ENCODE results near the gene MIF. TPM values are rescaled to one million over a fixed set of nuclear protein-coding genes. Genes with fewer than 3 reads are reported as not detected.
A peak's percentile ranks its signal among the peaks of the same experiment; 100 is the strongest.
"Not testable (repeated sequence)": the region's sequence is repeated elsewhere in the genome, so short reads cannot be mapped to it uniquely, and the experiment has no call there.

Gene MIF
- total and polyA plus RNA-seq, 2 of the 4 experiments (the other 2 are of a cell fraction): 123 to 530 TPM

DNA sequence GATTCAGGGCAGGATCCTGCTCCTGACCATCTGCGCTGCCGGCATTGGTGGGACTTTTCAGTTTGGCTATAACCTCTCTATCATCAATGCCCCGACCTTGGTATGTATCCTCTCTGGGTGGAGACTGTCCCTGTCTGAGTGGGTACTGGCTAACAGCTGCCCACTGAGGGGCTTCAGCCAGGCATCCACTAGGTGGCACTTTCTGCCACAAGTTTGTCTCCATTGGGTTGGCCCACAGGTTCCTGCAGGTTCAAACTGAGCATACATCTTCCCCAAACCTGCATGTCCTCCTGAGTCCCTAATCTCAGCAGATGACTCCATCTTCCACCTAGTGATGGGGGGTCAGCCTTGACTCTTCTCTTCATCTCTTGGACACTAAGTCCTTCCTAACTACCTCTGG lies 32.1 kb upstream of the MIF start:
- H3K27ac ChIP-seq (ENCODE audit: insufficient read depth, low read length): no peak overlapping the region
- H3K4me1 ChIP-seq (ENCODE audit: control insufficient read depth, insufficient read depth, low read length): peaks cover 3% of the 10 kb centered on the region; the same call in 1 of the 2 replicates
- no peak overlapping the region for H2BK20ac ChIP-seq (ENCODE audit: low read depth, low read length)
- no peak overlapping the region for H3K56ac ChIP-seq (ENCODE audit: extremely low read depth, insufficient read depth, low read length)
- WGBS, 2 experiments (ENCODE audit: extremely low coverage in 2 of 2, insufficient read length in 1 of 2): no CpG with 5 or more reads among the region's 3 CpGs
- H2AFZ ChIP-seq (replicated peaks; ENCODE audit: low read length, poor library complexity): no peak overlapping the region
- peaks cover 0 to 13% of the 10 kb centered on the region in 2 experiments; a peak in 1 of 4 replicates for H3K79me1 ChIP-seq (ENCODE audit: low read depth in 1 of 2, low read length in 2 of 2)
- no peak overlapping the region for H3K9ac ChIP-seq (ENCODE audit: low read depth, low read length)
- H2BK15ac ChIP-seq (ENCODE audit: low read depth, low read length): no peak overlapping the region
- H3K27me3 ChIP-seq (ENCODE audit: control insufficient read depth, insufficient read depth, low read length): no peaks in the 10 kb centered on the region
- H2BK5ac ChIP-seq (ENCODE audit: low read depth, low read length, poor library complexity, severe bottlenecking): no peak overlapping the region
- ATAC-seq (ENCODE audit: low read depth): no peak
- no peak overlapping the region for H2AK9ac ChIP-seq (replicated peaks; ENCODE audit: low read depth, low read length, poor library complexity)
- no peak overlapping the region for H3K23ac ChIP-seq (ENCODE audit: low read depth, low read length)
- in situ Hi-C loops (cut with MboI; ENCODE audit: low sequenced_read_pairs) (no loop called here), dilution Hi-C loops (cut with HindIII; ENCODE audit: low sequenced_read_pairs, unreplicated experiment) (no loop called here), intact Hi-C loops (cut with micrococcal nuclease) (loop anchor here (10.0 kb wide), 1 partner anchor 93 kb away; no protein-coding TSS in a partner anchor)
- BruUV-seq (replicated peaks): no TSS peak
- H3K36me3 ChIP-seq (ENCODE audit: control insufficient read depth, insufficient read depth, low read length): no peaks in the 10 kb centered on the region; the same call in 1 of the 2 replicates
- no peak overlapping the region for H4K91ac ChIP-seq (ENCODE audit: insufficient read depth, low read depth, low read length)
- H3K9me1 ChIP-seq (ENCODE audit: insufficient read depth, low read length): no peaks in the 10 kb centered on the region
- no peaks in the 10 kb centered on the region for H3K9me3 ChIP-seq (ENCODE audit: control insufficient read depth, insufficient read depth, low read length)
- H4K5ac ChIP-seq (ENCODE audit: low read depth, low read length): no peak overlapping the region
- no peak overlapping the region for H3K14ac ChIP-seq (replicated peaks; ENCODE audit: low read depth, low read length)
- H4K8ac ChIP-seq (ENCODE audit: low read depth in 2 of 2, low read length in 2 of 2): no peak overlapping the region
- H3K4me2 ChIP-seq (ENCODE audit: low read depth, low read length): no peak overlapping the region
- H3K18ac ChIP-seq (ENCODE audit: low read depth, low read length): no peak overlapping the region
- no peak overlapping the region for H3K4me3 ChIP-seq (ENCODE audit: insufficient read depth, low read depth, low read length)
- no peaks in the 10 kb centered on the region for H4K20me1 ChIP-seq (ENCODE audit: insufficient read depth, low read length)
- peak; percentile 52 for DNase-seq
- ChIA-PET CTCF (interaction anchor here (0.5 kb wide), 1 partner anchor 1751 kb away, joined by 3 read pairs; no protein-coding TSS in a partner anchor), POLR2A (ENCODE audit: unreplicated experiment) (no interaction called here)
- H2BK120ac ChIP-seq (ENCODE audit: low read depth, low read length): no peak overlapping the region
- TF ChIP-seq MAFK (IDR thresholded peaks at IDR 0.05; ENCODE audit: low read depth, low read length) (no peak), CTCF (conservative IDR thresholded peaks at IDR 0.05; ENCODE audit: low read depth, low read length) (peak; percentile 67), RAD21 (IDR thresholded peaks at IDR 0.05; ENCODE audit: low read length) (peak; percentile 75), SMC3 (IDR thresholded peaks at IDR 0.05; ENCODE audit: low read depth, low read length) (peak; percentile 78)
- H3K4ac ChIP-seq (ENCODE audit: low read depth, low read length): no peak overlapping the region
- H2AK5ac ChIP-seq (ENCODE audit: low read depth, low read length): no peak overlapping the region

DNA sequence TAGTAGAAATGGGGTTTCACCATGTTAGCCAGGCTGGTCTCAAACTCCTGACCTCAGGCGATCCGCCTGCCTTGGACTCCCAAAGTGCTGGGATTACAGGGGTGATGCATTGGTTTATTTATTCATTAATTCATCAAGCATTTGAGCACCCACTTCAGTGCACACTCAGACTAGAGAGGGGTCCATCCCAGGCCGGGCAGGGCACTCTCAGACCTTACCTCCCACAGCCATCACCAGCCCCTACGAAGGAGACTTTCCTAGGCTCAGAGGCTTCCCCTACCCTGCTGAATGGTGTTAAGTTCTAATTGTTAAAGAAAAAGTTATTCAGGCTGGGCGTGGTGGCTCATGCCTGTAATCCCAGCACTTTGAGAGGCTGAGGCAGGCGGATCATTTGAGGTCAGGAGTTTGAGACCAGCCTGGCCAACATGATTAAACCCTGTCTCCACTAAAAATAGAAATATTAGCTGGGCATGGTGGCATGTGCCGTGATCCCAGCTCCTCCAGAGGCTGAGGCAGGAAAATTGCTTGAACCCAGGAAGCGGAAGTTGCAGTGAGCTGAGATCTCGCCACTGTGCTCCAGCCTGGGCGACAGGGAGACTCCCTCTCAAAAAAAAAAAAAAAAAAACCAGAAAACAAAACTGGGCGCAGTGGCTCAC lies 29.6 kb upstream of the MIF start:
- not testable (repeated sequence) for BruUV-seq (replicated peaks); H3K4me2 ChIP-seq (ENCODE audit: low read depth, low read length); H3K36me3 ChIP-seq (ENCODE audit: control insufficient read depth, insufficient read depth, low read length)

More for the DNA sequence above, 29.6 kb upstream of the MIF start:
- H3K14ac ChIP-seq (replicated peaks; ENCODE audit: low read depth, low read length); H3K4me3 ChIP-seq (ENCODE audit: insufficient read depth, low read depth, low read length); H3K4me1 ChIP-seq (ENCODE audit: control insufficient read depth, insufficient read depth, low read length); H4K20me1 ChIP-seq (ENCODE audit: insufficient read depth, low read length); H2BK5ac ChIP-seq (ENCODE audit: low read depth, low read length, poor library complexity, severe bottlenecking); H3K79me1 ChIP-seq (ENCODE audit: low read depth in 1 of 2, low read length in 2 of 2); DNase-seq; H2AFZ ChIP-seq (replicated peaks; ENCODE audit: low read length, poor library complexity); H3K18ac ChIP-seq (ENCODE audit: low read depth, low read length); H2AK5ac ChIP-seq (ENCODE audit: low read depth, low read length); H3K9me1 ChIP-seq (ENCODE audit: insufficient read depth, low read length); H3K9ac ChIP-seq (ENCODE audit: low read depth, low read length); dilution Hi-C loops (cut with HindIII; ENCODE audit: low sequenced_read_pairs, unreplicated experiment); H3K4ac ChIP-seq (ENCODE audit: low read depth, low read length); H4K8ac ChIP-seq (ENCODE audit: low read depth in 2 of 2, low read length in 2 of 2); H3K56ac ChIP-seq (ENCODE audit: extremely low read depth, insufficient read depth, low read length); H3K23ac ChIP-seq (ENCODE audit: low read depth, low read length); H3K27ac ChIP-seq (ENCODE audit: insufficient read depth, low read length); H4K91ac ChIP-seq (ENCODE audit: insufficient read depth, low read depth, low read length); H4K5ac ChIP-seq (ENCODE audit: low read depth, low read length); ATAC-seq (ENCODE audit: low read depth); H2AK9ac ChIP-seq (replicated peaks; ENCODE audit: low read depth, low read length, poor library complexity); H2BK15ac ChIP-seq (ENCODE audit: low read depth, low read length); POLR2A ChIA-PET (ENCODE audit: unreplicated experiment); H3K9me3 ChIP-seq (ENCODE audit: control insufficient read depth, insufficient read depth, low read length); H2BK120ac ChIP-seq (ENCODE audit: low read depth, low read length); H3K27me3 ChIP-seq (ENCODE audit: control insufficient read depth, insufficient read depth, low read length); in situ Hi-C loops (cut with MboI; ENCODE audit: low sequenced_read_pairs); H2BK20ac ChIP-seq (ENCODE audit: low read depth, low read length): not testable (repeated sequence)
- CTCF ChIA-PET: interaction anchor here (0.7 kb wide), 1 partner anchor 636 kb away, joined by 3 read pairs; no protein-coding TSS in a partner anchor
- no CpG with 5 or more reads among the region's 11 CpGs for WGBS, 2 experiments (ENCODE audit: extremely low coverage in 2 of 2, insufficient read length in 1 of 2)
- intact Hi-C loops (cut with micrococcal nuclease): loop anchor here (10.0 kb wide), 1 partner anchor 90 kb away; no protein-coding TSS in a partner anchor
